Mesenchymal stem cell (in vitro differentiated cells and primary cell): Measurements from ENCODE around the gene NOP56.

Source experiments
- DNase-seq: peaks from one replicate; pipeline ENCODE4 v3.0.0-alpha.2; 2013
- H2AFZ ChIP-seq: one replicate; pipeline ENCODE4 v1.6.1; 2013; ENCODE audit warnings: low read depth, mild to moderate bottlenecking, control low read depth, inconsistent platforms, low read length, moderate library complexity
- H2AK5ac ChIP-seq: 2 replicates; pipeline ENCODE4 v1.6.1; 2013; ENCODE audit warnings: low read length, moderate library complexity, mild to moderate bottlenecking, inconsistent platforms; ENCODE audit not compliant: severe bottlenecking
- H2BK120ac ChIP-seq: one replicate; pipeline ENCODE4 v1.6.1; 2013; ENCODE audit warnings: low read depth, mild to moderate bottlenecking, inconsistent platforms, low read length, moderate library complexity
- H2BK12ac ChIP-seq, 2 experiments: one replicate each; pipeline ENCODE4 v1.6.1; 2013; ENCODE audit warnings: inconsistent platforms in 2 of 2, low read length in 2 of 2, mild to moderate bottlenecking in 2 of 2, moderate library complexity in 2 of 2, control low read depth in 1 of 2
- H2BK15ac ChIP-seq: one replicate; pipeline ENCODE4 v1.6.1; 2013; ENCODE audit warnings: mild to moderate bottlenecking, low read depth, inconsistent platforms; ENCODE audit not compliant: poor library complexity, severe bottlenecking
- H2BK5ac ChIP-seq: 2 replicates; pipeline ENCODE4 v1.6.1; 2013; ENCODE audit warnings: low read depth, mild to moderate bottlenecking, low read length, control low read depth, inconsistent platforms; ENCODE audit not compliant: poor library complexity, severe bottlenecking
- H3K14ac ChIP-seq, 2 experiments: one replicate each; pipeline ENCODE4 v1.6.1; 2013; ENCODE audit warnings: inconsistent platforms in 2 of 2, low read length in 2 of 2, control low read depth in 1 of 2, mild to moderate bottlenecking in 1 of 2, moderate library complexity in 1 of 2
- H3K18ac ChIP-seq, 2 experiments: one replicate each; pipeline ENCODE4 v1.6.1; 2013; ENCODE audit warnings: inconsistent platforms in 2 of 2, low read length in 2 of 2, control low read depth in 1 of 2, low read depth in 1 of 2, mild to moderate bottlenecking in 1 of 2
- H3K23ac ChIP-seq, 2 experiments: one replicate each; pipeline ENCODE4 v1.6.1; 2013; ENCODE audit warnings: inconsistent platforms in 2 of 2, low read length in 2 of 2, mild to moderate bottlenecking in 2 of 2, moderate library complexity in 2 of 2, control low read depth in 1 of 2
- H3K27ac ChIP-seq: 2 replicates; pipeline ENCODE4 v1.5.1; 2013; ENCODE audit warnings: mild to moderate bottlenecking, moderate library complexity, low read length, control low read depth, inconsistent platforms; ENCODE audit not compliant: poor library complexity, severe bottlenecking
- H3K27me3 ChIP-seq, 2 experiments: 2 replicates each; pipeline versions ENCODE4 v1.6.1 to v1.7.0; 2013; ENCODE audit warnings: low read length in 2 of 2, mild to moderate bottlenecking in 2 of 2, moderate library complexity in 2 of 2, control low read depth in 1 of 2, inconsistent platforms in 1 of 2; ENCODE audit not compliant: control insufficient read depth in 1 of 2, insufficient read depth in 1 of 2
- H3K36me3 ChIP-seq, 2 experiments: 2 replicates each; pipeline versions ENCODE4 v1.6.1 to v1.7.0; 2013; ENCODE audit warnings: low read length in 2 of 2, control low read depth in 1 of 2, inconsistent platforms in 1 of 2, low read depth in 1 of 2, mild to moderate bottlenecking in 1 of 2; ENCODE audit not compliant: insufficient read depth in 2 of 2, control insufficient read depth in 1 of 2
- H3K4ac ChIP-seq, 2 experiments: one replicate each; pipeline ENCODE4 v1.6.1; 2013; ENCODE audit warnings: inconsistent platforms in 2 of 2, low read length in 2 of 2, mild to moderate bottlenecking in 2 of 2, moderate library complexity in 2 of 2, control low read depth in 1 of 2, low read depth in 1 of 2
- H3K4me1 ChIP-seq: 2 replicates; pipeline ENCODE4 v1.6.1; 2013; ENCODE audit warnings: low read depth, low read length, control low read depth; ENCODE audit not compliant: control insufficient read depth, insufficient read depth
- H3K4me2 ChIP-seq: 2 replicates; pipeline ENCODE4 v1.6.1; 2013; ENCODE audit warnings: low read length, mild to moderate bottlenecking, inconsistent platforms; ENCODE audit not compliant: poor library complexity, severe bottlenecking
- H3K4me3 ChIP-seq, 2 experiments: 2 replicates each; pipeline versions ENCODE4 v1.5.1 to v1.7.0; 2013; ENCODE audit warnings: low read length in 2 of 2, mild to moderate bottlenecking in 2 of 2, control low read depth in 1 of 2, low read depth in 1 of 2; ENCODE audit not compliant: insufficient read depth in 1 of 2
- H3K79me1 ChIP-seq: replicated peaks from 2 replicates; pipeline ENCODE4 v1.6.1; 2013; ENCODE audit warnings: mild to moderate bottlenecking, control low read depth, low read length, inconsistent platforms; ENCODE audit not compliant: poor library complexity, severe bottlenecking
- H3K9ac ChIP-seq: 2 replicates; pipeline ENCODE4 v1.7.0; 2013; ENCODE audit warnings: mild to moderate bottlenecking, low read length, moderate library complexity
- H3K9me3 ChIP-seq: 2 replicates; pipeline ENCODE4 v1.7.0; 2013; ENCODE audit warnings: mild to moderate bottlenecking, low read length; ENCODE audit not compliant: control insufficient read depth
- H4K8ac ChIP-seq: one replicate; pipeline ENCODE4 v1.6.1; 2013; ENCODE audit warnings: inconsistent platforms, mild to moderate bottlenecking, low read length, moderate library complexity
- H4K91ac ChIP-seq: one replicate; pipeline ENCODE4 v1.6.1; 2013; ENCODE audit warnings: mild to moderate bottlenecking, low read length, inconsistent platforms
- WGBS: methylation state at CpG from one replicate; pipeline ENCODE4 v1.1.7; 2013; ENCODE audit warnings: mixed read lengths; 5-methylcytosine and 5-hydroxymethylcytosine counted together

NOP56 gene

DNA sequence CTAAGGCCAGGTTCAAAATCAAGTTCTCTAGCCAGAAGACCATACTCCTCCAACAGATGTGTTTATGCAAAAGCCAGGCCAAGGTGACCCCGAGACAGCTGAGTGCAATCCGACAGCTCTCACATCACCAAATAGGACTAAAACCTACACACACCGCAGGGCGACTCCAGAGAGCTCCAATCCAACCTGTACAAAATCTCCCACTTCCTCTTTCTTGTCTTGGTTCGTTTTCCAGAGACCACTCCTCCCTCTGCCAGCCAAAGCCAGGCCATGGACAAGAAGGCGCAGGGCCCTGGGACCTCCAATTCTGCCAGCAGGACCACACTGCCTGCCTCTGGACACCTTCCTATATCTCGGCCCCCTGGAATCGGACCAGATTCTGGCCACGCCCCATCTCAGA lies 11.5 kb upstream of the NOP56 start:
- no peak overlapping the region for H4K91ac ChIP-seq
- no peak overlapping the region for H3K4me2 ChIP-seq
- no peaks in the 10 kb centered on the region for H3K79me1 ChIP-seq
- H3K9ac ChIP-seq: no peak overlapping the region
- H2BK15ac ChIP-seq: no peak overlapping the region
- H3K14ac ChIP-seq: no peak overlapping the region
- no peak overlapping the region for H2AK5ac ChIP-seq
- WGBS: 84% methylated on average over 9 of the region's 9 CpGs
- H2BK5ac ChIP-seq: no peak overlapping the region
- no peak overlapping the region for H3K4me3 ChIP-seq
- no peak overlapping the region for H3K27ac ChIP-seq
- peaks cover 0 to 29% of the 10 kb centered on the region in 2 experiments for H3K36me3 ChIP-seq
- H4K8ac ChIP-seq: no peak overlapping the region
- DNase-seq: no peak
- H3K23ac ChIP-seq: no peak overlapping the region
- H3K18ac ChIP-seq: no peak overlapping the region
- peaks cover under 1 to 6% of the 10 kb centered on the region in 2 experiments for H3K27me3 ChIP-seq
- H3K4ac ChIP-seq: no peak overlapping the region
- H2BK12ac ChIP-seq: no peak overlapping the region
- no peak overlapping the region for H2BK120ac ChIP-seq
- H2AFZ ChIP-seq: no peak overlapping the region
- no peaks in the 10 kb centered on the region for H3K9me3 ChIP-seq
- H3K4me1 ChIP-seq: no peaks in the 10 kb centered on the region

DNA sequence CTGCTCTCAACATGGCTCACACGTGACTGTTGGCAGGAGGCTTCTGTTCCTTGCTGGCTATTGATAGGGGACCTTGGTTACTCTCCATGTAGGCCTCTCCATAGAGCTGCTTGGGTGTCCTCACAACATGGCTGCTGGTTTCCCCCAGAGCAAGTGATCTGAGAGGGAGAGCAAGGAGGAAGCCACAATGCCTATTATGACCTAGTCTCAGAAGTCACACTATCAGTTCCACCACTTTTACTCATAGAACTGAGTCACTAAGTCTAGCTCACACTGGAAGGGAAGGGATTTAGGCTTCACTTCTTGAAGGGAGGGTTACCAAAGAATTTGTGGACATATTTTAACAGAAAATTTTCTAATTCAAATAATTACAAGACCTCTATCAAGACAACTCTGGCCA lies 8.7 kb upstream of the NOP56 start:
- Histone ChIP-seq H3K4ac (no peak overlapping the region), H2AK5ac (no peak overlapping the region), H3K4me2 (no peak overlapping the region), H3K23ac (no peak overlapping the region), H2BK5ac (no peak overlapping the region), H3K9me3 (no peaks in the 10 kb centered on the region), H3K27ac (no peak overlapping the region), H3K18ac (no peak overlapping the region), H4K8ac (no peak overlapping the region), H3K79me1 (no peaks in the 10 kb centered on the region), H3K9ac (no peak overlapping the region), H2BK12ac (no peak overlapping the region), H3K36me3 (peaks cover 0 to 29% of the 10 kb centered on the region in 2 experiments), H2BK15ac (no peak overlapping the region), H3K4me3 (no peak overlapping the region), H3K4me1 (no peaks in the 10 kb centered on the region), H3K27me3 (no peaks in the 10 kb centered on the region), H2AFZ (no peak overlapping the region), H3K14ac (no peak overlapping the region), H2BK120ac (no peak overlapping the region), H4K91ac (no peak overlapping the region)
- 79% methylated on average over 1 of the region's 1 CpG for WGBS
- DNase-seq: no peak

GRCh38 chr20:2652724-2653555 lies 508 bp downstream of the NOP56 start:
- Histone ChIP-seq H3K27me3 (no peaks in the 10 kb centered on the region), H2BK15ac (peak overlapping the region; percentile 35), H2AK5ac (peak overlapping the region; percentile 7), H4K91ac (peak overlapping the region; percentile 96), H3K4ac (peak overlapping the region; percentile 91 to 95), H3K4me1 (peaks cover 12% of the 10 kb centered on the region), H3K4me3 (peak overlapping the region; percentile 97 to 99), H3K36me3 (peaks cover 40 to 42% of the 10 kb centered on the region in 2 experiments), H3K18ac (peak overlapping the region; percentile 91 to 100), H2BK12ac (peak overlapping the region in 1 of 2 experiments; percentile 29), H3K4me2 (peak overlapping the region; percentile 91), H2BK5ac (peak overlapping the region; percentile 75), H2BK120ac (peak overlapping the region; percentile 43), H3K9me3 (no peaks in the 10 kb centered on the region), H3K9ac (peak overlapping the region; percentile 96), H3K79me1 (peaks cover 22% of the 10 kb centered on the region), H3K23ac (peak overlapping the region in 1 of 2 experiments; percentile 99), H2AFZ (peak overlapping the region; percentile 66), H3K27ac (peak overlapping the region; percentile 80), H4K8ac (peak overlapping the region; percentile 97), H3K14ac (peak overlapping the region in 1 of 2 experiments; percentile 97)
- peak; percentile 37 for DNase-seq
- WGBS: 1% methylated on average over 44 of the region's 56 CpGs

DNA sequence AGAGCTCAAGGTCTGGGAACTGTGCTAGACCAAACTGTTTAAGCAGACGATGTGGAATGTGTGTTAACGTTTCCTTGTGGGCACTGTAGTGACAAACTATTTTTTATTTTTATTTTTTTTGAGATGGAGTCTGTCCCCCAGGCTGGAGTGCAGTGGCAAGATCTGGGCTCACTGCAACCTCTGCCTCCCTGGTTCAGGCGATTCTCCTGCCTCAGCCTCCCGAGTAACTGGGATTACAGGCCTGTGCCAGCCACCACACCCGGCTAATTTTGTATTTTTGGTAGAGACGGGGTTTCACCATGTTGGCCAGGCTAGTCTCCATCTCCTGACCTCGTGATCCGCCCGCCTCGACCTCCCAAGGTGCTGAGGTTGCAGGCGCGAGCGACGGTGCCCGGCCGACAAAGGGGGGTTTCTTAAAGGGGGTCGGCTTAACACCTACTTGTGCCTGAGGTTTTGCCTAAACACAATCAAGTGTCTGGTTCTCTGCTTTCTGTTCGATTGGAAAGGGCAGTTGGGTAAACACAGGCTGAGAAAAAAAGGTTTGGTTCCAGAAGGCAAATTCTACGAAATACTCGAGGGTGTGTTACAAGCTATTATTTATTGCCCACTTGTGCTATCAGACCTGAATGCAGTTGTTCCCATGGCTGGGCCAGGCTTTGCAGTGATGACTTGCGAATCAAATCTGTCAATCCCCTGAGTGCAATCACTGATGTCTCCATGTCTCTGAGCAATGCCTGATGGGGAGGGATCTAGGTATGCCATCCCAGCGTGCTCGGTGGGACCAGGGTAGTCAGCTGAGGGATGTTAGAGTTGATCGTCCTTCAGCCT lies 1.3 kb downstream of the NOP56 start:
- H3K27me3 ChIP-seq: no peaks in the 10 kb centered on the region
- H3K4ac ChIP-seq: no peak overlapping the region
- H2BK12ac ChIP-seq: no peak overlapping the region
- peak overlapping the region in 1 of 2 experiments; percentile 65 for H3K23ac ChIP-seq
- H3K4me2 ChIP-seq: peak overlapping the region; percentile 91
- H3K79me1 ChIP-seq: peaks cover 22% of the 10 kb centered on the region
- no peak for DNase-seq
- no peak overlapping the region for H3K14ac ChIP-seq
- H2BK120ac ChIP-seq: no peak overlapping the region
- no peak overlapping the region for H4K91ac ChIP-seq
- H3K9ac ChIP-seq: peak overlapping the region; percentile 96
- H3K4me3 ChIP-seq: peak overlapping the region; percentile 97 to 99
- peaks cover 48 to 50% of the 10 kb centered on the region in 2 experiments for H3K36me3 ChIP-seq
- peaks cover 12% of the 10 kb centered on the region for H3K4me1 ChIP-seq
- H4K8ac ChIP-seq: no peak overlapping the region
- H3K18ac ChIP-seq: no peak overlapping the region
- no peak overlapping the region for H2AFZ ChIP-seq
- no peaks in the 10 kb centered on the region for H3K9me3 ChIP-seq
- H2AK5ac ChIP-seq: no peak overlapping the region
- 25% methylated on average over 24 of the region's 24 CpGs for WGBS
- H2BK5ac ChIP-seq: no peak overlapping the region
- peak overlapping the region; percentile 45 for H3K27ac ChIP-seq
- no peak overlapping the region for H2BK15ac ChIP-seq
